ENCODE measurements around the gene DYRK1A.

The DYRK1A gene

GRCh38 chr21:37566790-37567615 lies 200.4 kb downstream of the DYRK1A start:
- no peak for DNase-seq (ENCODE audit: low spot score)

GRCh38 chr21:37568415-37568814 lies 201.8 kb downstream of the DYRK1A start:
- DNase-seq (ENCODE audit: low spot score): no peak

GRCh38 chr21:37568916-37569315 lies 202.3 kb downstream of the DYRK1A start:
- DNase-seq (ENCODE audit: low spot score): no peak

- DNase-seq (ENCODE audit: low spot score): no peak
These were observed 204.9 kb downstream of the DYRK1A start for GRCh38 chr21:37571442-37571841.

- no peak for DNase-seq (ENCODE audit: low spot score)
These were observed 207.7 kb downstream of the DYRK1A start for GRCh38 chr21:37574316-37574715.

GRCh38 chr21:37574751-37575150 lies 208.2 kb downstream of the DYRK1A start:
- no peak for DNase-seq (ENCODE audit: low spot score)

- DNase-seq (ENCODE audit: low spot score): no peak
These were observed 209.0 kb downstream of the DYRK1A start for GRCh38 chr21:37575580-37575979.

All from hepatic stellate cell (primary cell).